HEK293 (cell line): ENCODE results near the gene ASGR2.
"Not testable (repeated sequence)": the region's sequence is repeated elsewhere in the genome, so short reads cannot be mapped to it uniquely, and the experiment has no call there.

ENCODE experiments used
- CTCF ChIA-PET: fragments of 350-600 bp; formaldehyde crosslinking; extraction: SDS; loops from one replicate; lab custom pipeline; 2021; ENCODE audit warnings: antibody characterized with exemption; lab: Yijun Ruan, JAX
- POLR2A ChIA-PET: fragments of 300-600 bp; formaldehyde crosslinking; extraction: SDS; loops from one replicate; lab custom pipeline; 2020; ENCODE audit warnings: antibody characterized with exemption, inconsistent platforms; lab: Yijun Ruan, JAX
- H3K27ac ChIP-seq: fragments of 200-500 bp; sonication (Bioruptor generic); 2 replicates; pipeline ENCODE4 v1.5.1; 2014; ENCODE audit warnings: low read depth, low read length, control low read depth, inconsistent platforms; ENCODE audit errors: extremely low read depth
- H3K36me3 ChIP-seq, 2 experiments: fragments of 200-500 bp in 1 of 2; sonication (Bioruptor generic) in 1 of 2; 1 replicate in 1 of 2; 2 replicates in 1 of 2; pipeline ENCODE4 v1.5.1; 2014 to 2017; ENCODE audit warnings: inconsistent platforms in 2 of 2, low read length in 2 of 2; ENCODE audit not compliant: control insufficient read depth in 2 of 2, insufficient read depth in 1 of 2
- H3K4me1 ChIP-seq: fragments of 200-500 bp; sonication (Bioruptor generic); 2 replicates; pipeline ENCODE4 v1.5.1; 2014; ENCODE audit warnings: mild to moderate bottlenecking, low read length, inconsistent platforms; ENCODE audit not compliant: control insufficient read depth, insufficient read depth
- H3K4me3 ChIP-seq: 2 replicates; pipeline ENCODE4 v1.5.1; 2011; ENCODE audit warnings: low read depth, mild to moderate bottlenecking, control low read depth, low read length, moderate library complexity
- H3K9me3 ChIP-seq: fragments of 200-500 bp; sonication (Bioruptor generic); 2 replicates; pipeline ENCODE4 v1.5.1; 2014; ENCODE audit warnings: low read depth, low read length, inconsistent platforms; ENCODE audit not compliant: control insufficient read depth, insufficient read depth
- HOXD13 ChIP-seq: sonication (generic); formaldehyde crosslinking; IDR thresholded peaks from 2 replicates; pipeline ENCODE4 v1.8.0; 2022; ENCODE audit warnings: missing genetic modification reagents, borderline replicate concordance
- PBX3 ChIP-seq: sonication (generic); formaldehyde crosslinking; IDR thresholded peaks from 2 replicates; pipeline ENCODE4 v1.8.1; 2022; ENCODE audit warnings: mild to moderate bottlenecking, moderate library complexity, missing genetic modification reagents
- REST ChIP-seq: fragments of 450-650 bp; formaldehyde crosslinking; IDR thresholded peaks from 2 replicates; pipeline ENCODE4 v1.5.1; 2016; ENCODE audit warnings: missing biosample characterization, missing genetic modification characterization
- SETDB1 ChIP-seq: IDR thresholded peaks from one replicate; pipeline ENCODE4 v1.6.1; 2017; ENCODE audit warnings: mild to moderate bottlenecking, low read length, moderate library complexity, mixed read lengths; ENCODE audit not compliant: insufficient read length
- YY1 ChIP-seq: fragments of 450-650 bp; formaldehyde crosslinking; IDR thresholded peaks from 2 replicates; pipeline ENCODE4 v1.5.1; 2018; ENCODE audit warnings: missing biosample characterization, missing genetic modification characterization
- ZBTB11 ChIP-seq: fragments of 450-650 bp; formaldehyde crosslinking; conservative IDR thresholded peaks from 2 replicates; pipeline ENCODE4 v1.5.1; 2016; ENCODE audit warnings: low read depth, missing biosample characterization, missing genetic modification characterization
- ZBTB21 ChIP-seq: fragments of 450-650 bp; formaldehyde crosslinking; IDR thresholded peaks from 2 replicates; pipeline ENCODE4 v1.5.1; 2017; ENCODE audit warnings: missing biosample characterization, missing genetic modification characterization
- ZNF174 ChIP-seq: fragments of 450-650 bp; formaldehyde crosslinking; IDR thresholded peaks from 2 replicates; pipeline ENCODE4 v1.5.0; 2017; ENCODE audit warnings: missing biosample characterization, mild to moderate bottlenecking, missing genetic modification characterization
- ZNF184 ChIP-seq: fragments of 450-650 bp; IDR thresholded peaks from 2 replicates; pipeline ENCODE4 v1.5.1; 2018; ENCODE audit warnings: missing biosample characterization, mild to moderate bottlenecking, missing genetic modification characterization
- ZNF24 ChIP-seq: fragments of 450-650 bp; formaldehyde crosslinking; IDR thresholded peaks from 2 replicates; pipeline ENCODE4 v1.5.1; 2016; ENCODE audit warnings: missing biosample characterization, missing genetic modification characterization
- ZNF335 ChIP-seq: fragments of 450-650 bp; formaldehyde crosslinking; conservative IDR thresholded peaks from 2 replicates; pipeline ENCODE4 v1.5.1; 2016; ENCODE audit warnings: missing biosample characterization, missing genetic modification characterization
- ZNF610 ChIP-seq: fragments of 450-650 bp; formaldehyde crosslinking; IDR thresholded peaks from 2 replicates; pipeline ENCODE4 v1.5.1; 2016; ENCODE audit warnings: missing biosample characterization, missing genetic modification characterization, borderline replicate concordance
- ZNF692 ChIP-seq: fragments of 450-650 bp; formaldehyde crosslinking; IDR thresholded peaks from 2 replicates; pipeline ENCODE4 v1.5.1; 2016; ENCODE audit warnings: missing biosample characterization, missing genetic modification characterization

Gene ASGR2

GRCh38 chr17:7102421-7102820 is 12.2 kb downstream of the ASGR2 start (continued):
- no peak for TF ChIP-seq ZNF692 (tag by site-specific recombination)
- TF ChIP-seq ZNF335 (tag by site-specific recombination), result no peak
- no peak for TF ChIP-seq ZNF24 (tag by site-specific recombination)
- TF ChIP-seq, all 188 proteins: peak for 0

GRCh38 chr17:7101531-7101930 is 13.1 kb downstream of the ASGR2 start:
- H3K4me3 ChIP-seq, result no peak overlapping the region
- no peak overlapping the region for H3K27ac ChIP-seq
- ChIA-PET POLR2A (interaction anchor here (0.7 kb wide), 1 partner anchor 21 kb away, joined by 3 read pairs; no protein-coding TSS in a partner anchor), CTCF (interaction anchor here (1.1 to 1.4 kb wide), 3 partner anchors 10 to 35 kb away, joined by 4 to 9 read pairs (median 9); no protein-coding TSS in a partner anchor)
- no peak for TF ChIP-seq ZNF174 (tag by site-specific recombination)
- TF ChIP-seq HOXD13 (CRISPR knock-in tag), result no peak
- no peak for TF ChIP-seq ZBTB11 (tag by site-specific recombination)
- no peak for TF ChIP-seq YY1 (tag by site-specific recombination)
- TF ChIP-seq ZNF184 (tag by site-specific recombination), result no peak
- no peak for TF ChIP-seq ZBTB21
- TF ChIP-seq ZNF610 (tag by site-specific recombination), result no peak
- TF ChIP-seq PBX3, result no peak
- no peak for TF ChIP-seq SETDB1
- TF ChIP-seq REST (tag by site-specific recombination), result no peak
- no peaks in the 10 kb centered on the region for H3K4me1 ChIP-seq
- H3K36me3 ChIP-seq, result no peaks in the 10 kb centered on the region
- H3K9me3 ChIP-seq, result no peaks in the 10 kb centered on the region

GRCh38 chr17:7100641-7101379 is 13.8 kb downstream of the ASGR2 start:
- CTCF ChIA-PET, H3K36me3 ChIP-seq, H3K27ac ChIP-seq, H3K4me1 ChIP-seq, H3K9me3 ChIP-seq, POLR2A ChIA-PET, H3K4me3 ChIP-seq: not testable (repeated sequence)
